ENCODE results near the gene CSF1R.
A peak's percentile ranks its signal among the peaks of the same experiment; 100 is the strongest.

CSF1R gene

GRCh38 chr5:150120617-150121447 is 34.5 kb upstream of the CSF1R start:
- no peak for DNase-seq

DNA sequence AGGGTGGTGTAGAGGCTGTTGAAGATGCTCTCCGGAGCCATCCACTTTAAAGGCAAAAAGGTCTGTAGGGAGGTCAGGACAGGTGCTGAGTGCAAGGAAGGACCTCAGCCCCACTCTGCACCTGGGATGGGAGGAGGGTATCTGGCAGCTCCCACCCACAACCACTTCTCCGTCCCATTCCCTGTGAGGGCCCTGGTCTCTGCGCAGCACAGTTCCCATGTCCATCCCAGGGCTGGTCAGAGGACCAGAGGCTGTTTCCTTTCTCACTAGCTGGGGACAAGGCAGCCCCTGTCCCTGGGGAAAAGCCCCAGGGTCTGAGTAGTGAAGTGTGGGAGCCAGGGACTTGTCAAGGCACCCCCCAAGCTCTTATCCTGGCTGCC is 33.7 kb upstream of the CSF1R start:
- no peak for DNase-seq

DNA sequence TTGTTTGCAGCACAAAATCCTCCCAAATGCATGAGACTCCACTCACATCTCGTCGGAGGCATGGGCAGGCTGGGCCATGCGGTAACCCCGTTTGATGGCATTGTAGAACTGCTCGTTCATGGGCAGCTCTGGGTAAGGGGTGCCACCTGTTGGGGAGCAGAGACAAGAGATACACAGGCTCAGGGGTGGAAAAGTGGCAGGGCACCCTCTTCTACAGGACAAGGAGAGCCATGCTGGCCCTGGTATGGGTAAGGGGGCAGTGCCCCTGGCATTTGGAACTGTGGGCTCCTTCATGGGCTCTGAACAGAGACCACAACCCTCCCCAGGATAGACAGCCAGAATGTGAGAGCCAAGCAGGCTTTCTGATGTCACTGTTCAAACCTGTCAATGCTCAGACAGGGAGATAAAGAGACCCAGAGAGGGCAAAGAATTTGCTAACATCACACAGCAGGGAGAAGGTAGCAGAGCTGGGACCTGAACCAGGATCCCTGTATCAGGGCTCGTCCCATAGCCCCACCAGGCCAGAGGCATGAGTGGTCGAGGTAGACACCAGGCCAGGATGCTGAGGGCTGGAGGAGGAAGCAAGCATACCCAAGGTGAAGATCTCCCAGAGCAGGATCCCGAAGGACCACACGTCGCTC is 33.2 kb upstream of the CSF1R start:
- no peak for DNase-seq

DNA sequence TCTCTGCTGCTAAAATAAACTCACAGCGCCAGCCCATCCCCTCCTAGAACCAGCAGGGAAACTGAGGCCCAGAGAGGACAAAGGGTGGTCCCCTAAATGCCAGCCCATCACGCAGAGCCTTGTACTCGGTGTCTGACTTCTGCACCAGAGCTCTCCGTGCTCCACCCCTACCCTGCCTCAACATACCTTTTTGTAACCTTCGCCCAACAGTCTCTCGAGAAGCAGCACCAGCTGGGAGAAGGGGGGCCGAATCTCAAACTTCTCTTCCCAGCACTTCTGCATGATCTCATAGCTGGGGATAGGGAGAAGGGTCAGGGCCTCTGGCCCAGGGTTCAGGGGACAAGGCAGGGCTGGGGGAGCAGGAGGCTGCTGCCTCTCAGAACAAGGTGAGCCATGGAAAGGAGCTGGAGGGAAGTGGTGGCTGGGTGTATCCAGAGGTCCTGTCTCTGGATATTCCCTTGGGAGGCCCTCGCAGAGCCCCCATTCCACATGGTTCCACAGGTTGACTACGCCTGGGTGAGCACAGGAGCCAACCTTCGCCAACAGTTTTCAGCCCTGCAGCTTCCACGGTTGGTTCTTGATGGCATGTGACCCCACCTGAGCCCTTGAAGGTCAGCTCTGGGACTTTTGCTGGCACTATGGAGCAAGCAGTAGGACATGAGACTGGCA is 32.3 kb upstream of the CSF1R start:
- no peak for DNase-seq

DNA sequence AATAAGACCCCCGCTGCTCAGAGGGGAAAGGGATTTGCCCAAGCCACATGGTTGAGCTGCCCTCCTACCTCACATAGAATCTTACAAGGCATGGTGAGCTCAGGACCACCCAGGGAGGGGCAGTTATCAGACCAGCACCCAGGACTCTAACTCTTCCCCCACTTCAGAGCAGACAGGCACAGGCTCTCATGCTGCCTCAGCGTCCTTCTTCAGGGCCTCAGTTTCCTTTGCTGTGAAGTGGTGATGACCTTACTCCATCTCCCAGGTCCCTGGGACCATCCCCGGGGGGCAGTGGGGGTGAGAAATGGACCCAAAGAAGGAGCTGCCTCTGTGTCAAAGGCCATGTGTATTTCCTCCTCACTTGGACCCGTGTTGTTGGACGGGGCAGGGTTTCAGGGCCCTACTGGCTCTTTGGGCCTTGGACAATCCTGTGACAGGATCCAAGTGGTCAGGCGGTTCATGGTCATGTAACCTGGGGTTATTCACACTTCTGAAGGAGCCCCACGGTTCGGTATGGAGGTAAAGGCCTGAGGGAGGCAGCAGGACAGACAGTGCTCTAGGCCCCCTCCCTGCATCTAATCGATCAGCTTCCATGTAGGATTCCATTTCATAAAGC is 31.7 kb upstream of the CSF1R start:
- DNase-seq: no peak

DNA sequence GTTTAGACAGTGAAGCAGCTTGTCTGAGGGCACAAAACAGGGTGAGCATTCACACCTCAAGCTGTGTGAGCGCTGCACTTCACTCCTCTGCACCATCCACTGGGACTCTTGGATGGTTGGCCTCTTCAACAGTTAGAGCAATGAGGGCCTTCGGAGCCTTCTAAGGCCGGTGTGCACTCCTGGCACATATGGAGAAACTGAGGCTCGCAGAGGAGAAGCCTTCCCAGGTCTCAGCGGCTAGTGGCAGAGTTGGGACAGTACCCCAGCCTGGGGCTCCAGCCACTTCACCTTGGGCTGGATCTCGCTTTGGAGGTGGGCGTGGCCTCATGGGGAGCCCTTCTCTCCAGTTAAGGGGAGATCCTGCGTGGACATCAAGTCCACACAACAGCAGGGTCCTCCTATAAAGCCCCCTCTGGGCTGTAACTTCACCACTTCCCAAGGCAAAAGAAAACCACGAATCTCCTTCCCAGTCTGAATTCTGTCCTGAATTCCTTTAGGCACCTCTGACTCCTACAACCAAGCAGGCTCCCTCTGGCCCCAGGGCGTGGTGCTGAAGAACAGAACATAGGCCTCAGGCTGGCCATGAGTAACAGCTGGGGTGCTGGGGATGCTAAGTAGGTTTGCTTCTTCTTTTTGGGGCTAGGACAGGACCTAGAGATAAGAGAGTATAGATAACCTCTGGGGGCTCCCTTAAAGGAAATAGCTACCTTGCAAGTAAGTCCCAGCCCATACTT is 30.5 kb upstream of the CSF1R start:
- no peak for DNase-seq

DNA sequence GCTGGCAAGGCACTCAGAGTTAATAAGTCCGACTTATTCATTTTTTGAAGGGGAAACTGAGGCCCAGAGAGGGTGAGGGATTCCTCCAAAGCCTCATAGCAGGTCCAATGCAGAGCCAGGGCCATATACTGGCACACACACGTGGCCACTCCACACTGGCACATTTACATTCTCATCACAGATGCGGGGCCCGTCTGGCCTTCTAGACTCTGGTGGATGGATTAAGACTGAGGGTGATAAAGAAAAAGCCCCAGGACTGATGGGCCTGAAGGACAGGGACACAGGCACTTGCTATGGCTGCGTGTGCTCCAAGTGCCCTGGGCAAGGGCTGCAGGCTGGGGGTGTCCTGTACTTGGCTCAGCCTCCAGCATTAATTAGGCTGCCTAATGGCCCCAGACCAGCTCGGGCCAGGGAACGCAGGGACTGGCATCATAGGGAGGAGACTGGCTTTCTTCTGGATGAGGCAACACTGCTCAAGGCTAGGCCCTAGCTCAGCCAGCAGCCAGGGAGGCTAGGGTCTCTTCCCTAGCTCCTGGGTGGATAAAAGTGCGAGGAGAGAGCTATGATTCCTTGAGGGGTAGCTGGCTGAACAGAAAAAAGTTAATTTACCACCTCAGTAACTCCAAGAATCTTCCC is 28.5 kb upstream of the CSF1R start:
- no peak for DNase-seq

DNA sequence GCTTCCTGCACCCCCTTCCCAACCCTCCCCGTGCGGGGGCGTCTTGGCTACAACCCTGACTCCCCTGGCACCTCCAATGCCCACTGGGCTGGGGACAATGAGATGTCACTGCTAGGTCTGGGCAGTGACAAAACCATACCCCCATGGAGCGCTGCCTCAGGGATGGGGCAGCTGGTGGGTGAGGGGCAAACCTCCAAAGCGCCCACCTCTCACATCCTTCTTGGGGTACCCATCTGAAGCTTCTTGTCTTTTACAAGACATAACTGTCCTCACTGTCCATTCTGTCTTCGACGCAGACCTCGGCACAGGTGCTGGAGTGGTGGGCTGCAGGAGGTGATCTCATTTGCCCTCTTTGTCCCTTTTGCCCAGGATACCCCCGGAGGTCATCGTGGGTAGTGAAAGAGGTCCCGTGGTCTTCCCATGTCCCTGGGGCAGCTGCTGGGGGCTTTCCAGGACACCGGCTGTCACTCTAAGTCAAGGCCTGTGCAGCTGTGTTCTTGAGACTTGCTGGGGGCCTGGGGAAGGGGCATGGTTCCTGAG is 27.8 kb upstream of the CSF1R start:
- no peak for DNase-seq

- no peak for DNase-seq
Observed at GRCh38 chr5:150113047-150113744, 26.8 kb upstream of the CSF1R start.

GRCh38 chr5:150112201-150113046 is 26.1 kb upstream of the CSF1R start:
- DNase-seq: no peak

DNA sequence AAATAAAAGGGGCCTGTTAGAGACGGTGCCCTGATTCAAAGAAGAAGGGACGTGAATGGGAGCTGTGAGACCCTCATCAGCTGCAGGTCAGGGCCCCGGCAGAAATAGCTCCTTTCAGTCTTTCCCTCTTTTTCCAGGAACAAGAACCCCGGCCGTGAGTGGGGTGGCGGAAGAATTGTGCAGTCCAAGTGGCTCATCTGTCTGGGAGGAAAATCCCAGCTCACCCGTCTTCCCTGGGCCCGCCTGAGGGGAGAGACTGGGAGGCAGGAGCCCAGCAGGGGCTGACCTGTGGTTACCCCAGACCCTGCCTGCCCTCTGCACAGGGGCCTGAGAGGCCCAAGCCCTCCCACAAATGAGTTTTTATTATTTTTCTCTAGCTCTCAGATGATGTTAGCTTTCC is 24.8 kb upstream of the CSF1R start:
- no peak for DNase-seq

DNA sequence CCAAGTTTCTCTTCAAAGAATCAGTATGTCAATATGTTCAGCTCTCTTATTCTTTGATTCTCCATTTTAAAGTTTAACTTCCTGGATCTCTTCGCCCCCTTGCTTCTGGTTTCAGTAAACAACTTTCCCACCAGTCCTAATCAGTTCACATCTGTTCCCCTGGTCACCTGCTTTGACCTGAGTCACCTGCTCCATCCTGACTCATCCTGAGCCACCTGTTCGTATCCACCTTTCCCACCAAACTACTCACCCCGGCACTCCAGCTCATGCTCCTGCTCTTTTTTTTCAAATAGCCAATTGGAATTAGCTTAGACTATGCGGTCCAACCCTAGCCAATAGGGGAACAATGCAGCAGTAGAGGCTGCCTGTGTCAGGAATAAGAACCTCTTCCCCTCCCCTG is 23.6 kb upstream of the CSF1R start:
- DNase-seq: no peak

DNA sequence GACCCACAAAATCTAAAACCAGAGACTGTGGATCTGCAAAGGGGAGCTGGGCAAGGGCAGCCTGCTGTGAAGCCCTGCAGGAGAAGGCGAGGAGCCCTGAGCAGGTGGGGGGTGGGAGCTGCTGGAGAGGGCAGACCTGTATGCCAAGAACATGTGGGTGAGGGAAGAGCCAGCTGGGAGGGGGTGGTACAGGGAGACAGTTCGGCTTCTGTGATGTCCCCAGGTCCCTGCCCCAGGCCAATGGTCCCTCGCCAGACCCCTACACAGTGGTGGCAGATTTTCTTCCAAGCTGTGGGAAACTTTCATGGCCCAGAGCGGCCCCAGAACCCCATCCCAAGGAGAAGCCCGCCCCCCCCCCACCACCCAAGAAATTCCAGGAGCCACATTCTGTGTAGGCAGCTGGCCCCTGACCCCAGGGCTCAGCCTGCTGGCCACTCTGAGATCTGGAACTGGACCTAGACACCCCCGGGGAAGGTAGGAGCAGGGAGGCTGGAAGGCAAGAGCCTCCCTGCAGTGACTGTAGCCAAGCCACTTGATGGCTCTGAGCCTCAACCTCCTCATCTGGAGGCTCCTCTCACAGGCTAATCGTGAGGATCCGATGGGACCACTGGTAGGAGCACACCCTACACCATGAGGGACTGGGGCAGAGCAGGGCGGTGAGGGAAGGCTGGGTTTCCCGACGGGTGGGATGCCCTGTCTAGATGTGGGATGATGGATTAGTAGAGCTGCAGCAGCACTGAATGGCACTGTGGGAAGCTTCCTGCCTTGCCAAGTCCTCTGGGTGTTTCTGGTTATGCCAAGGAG is 22.6 kb upstream of the CSF1R start:
- DNase-seq: no peak

GRCh38 chr5:150107909-150108447 is 21.6 kb upstream of the CSF1R start:
- no peak for DNase-seq

DNA sequence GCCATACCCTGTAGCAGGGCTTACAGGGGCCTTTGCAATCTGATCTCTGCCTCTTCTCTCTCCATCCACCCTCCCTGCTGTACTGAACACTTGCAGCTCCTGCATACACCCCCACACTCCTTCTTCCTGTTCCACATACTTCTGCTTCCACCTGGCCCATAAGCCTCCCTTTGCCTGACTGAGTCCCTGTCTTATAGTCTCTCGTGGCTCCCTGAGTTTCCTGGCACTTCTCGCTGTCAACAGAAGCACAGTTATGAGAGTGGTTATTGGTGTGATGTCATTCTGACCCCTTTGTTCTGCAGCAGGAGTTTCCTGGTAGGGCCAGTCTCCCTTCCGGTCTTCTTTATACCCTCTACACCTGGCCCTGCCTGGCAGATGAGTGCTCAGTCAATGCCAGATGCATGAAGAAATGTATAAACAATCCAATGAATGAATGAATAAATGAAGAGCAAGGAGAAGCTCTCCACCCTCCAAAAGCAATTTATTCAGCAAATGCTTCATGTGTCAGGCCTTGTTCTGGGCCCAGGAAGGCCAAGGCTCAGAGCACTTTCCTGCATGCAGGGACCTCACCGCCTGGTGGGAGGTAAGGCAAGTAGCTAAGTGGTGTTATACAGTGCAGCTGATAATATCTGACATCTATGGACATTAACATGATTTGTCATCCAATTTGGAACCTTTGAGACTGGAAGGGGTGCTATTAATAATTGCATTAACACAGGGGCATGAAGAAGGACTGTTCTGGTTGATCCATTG is 20.5 kb upstream of the CSF1R start:
- DNase-seq: peak; percentile 96

GRCh38 chr5:150105928-150106615 is 19.7 kb upstream of the CSF1R start:
- no peak for DNase-seq

GRCh38 chr5:150104550-150104870 is 18.2 kb upstream of the CSF1R start:
- DNase-seq: no peak
